HuH-7 (cell line): ENCODE results near the gene PLXNA2.

Experiments used
- DNase-seq: peaks from one replicate; pipeline ENCODE4 v3.0.0; 2011; ENCODE audit warnings: low spot score

PLXNA2 gene

DNA sequence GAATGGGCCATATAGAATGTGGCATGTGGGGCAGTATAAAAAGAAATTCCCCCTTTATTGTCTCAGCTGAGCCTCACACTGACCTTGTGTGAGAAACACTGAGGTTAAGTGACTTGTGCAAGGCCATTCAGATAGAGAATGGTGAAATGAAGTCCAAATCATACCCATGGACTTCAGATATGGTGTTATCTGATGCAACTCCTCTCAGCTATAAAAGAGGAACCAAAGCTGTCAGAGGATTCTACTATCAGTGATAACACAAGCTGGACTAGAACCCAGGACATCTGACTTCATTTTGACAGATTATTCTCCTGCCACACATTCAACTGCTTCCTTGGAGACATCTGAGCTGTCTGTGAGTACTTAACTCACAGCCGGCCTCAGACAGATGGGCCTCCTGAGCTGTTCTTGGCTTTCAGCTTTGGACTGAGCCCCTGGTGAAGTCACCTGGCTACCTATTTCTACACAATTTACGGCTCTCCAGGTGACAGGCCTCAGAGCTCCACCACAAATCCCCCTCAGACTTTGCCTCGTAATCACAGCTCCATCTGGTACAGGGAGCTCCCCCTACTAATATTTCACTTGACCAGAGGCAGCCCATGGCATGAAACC, 104.6 kb downstream of the PLXNA2 start:
- DNase-seq, result no peak

DNA sequence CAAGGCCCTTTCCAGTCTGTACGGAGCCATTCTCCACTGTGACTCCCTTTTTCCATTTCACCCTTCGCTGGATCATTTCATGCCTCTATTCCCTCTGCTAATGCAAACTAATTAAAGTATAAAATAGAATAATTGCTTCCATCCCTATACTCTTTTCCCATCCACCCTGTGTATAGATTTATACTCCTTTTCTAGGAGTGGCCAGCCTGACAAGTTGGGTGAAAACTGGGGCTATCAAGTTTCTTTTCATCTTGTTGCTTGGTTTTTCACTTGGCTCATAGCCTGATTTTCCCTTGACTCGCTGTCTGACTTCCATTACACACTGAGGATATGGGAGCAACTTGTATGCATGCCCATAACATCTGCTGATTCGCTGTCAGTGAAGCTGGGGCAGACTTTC, 107.0 kb downstream of the PLXNA2 start:
- DNase-seq, result no peak

DNA sequence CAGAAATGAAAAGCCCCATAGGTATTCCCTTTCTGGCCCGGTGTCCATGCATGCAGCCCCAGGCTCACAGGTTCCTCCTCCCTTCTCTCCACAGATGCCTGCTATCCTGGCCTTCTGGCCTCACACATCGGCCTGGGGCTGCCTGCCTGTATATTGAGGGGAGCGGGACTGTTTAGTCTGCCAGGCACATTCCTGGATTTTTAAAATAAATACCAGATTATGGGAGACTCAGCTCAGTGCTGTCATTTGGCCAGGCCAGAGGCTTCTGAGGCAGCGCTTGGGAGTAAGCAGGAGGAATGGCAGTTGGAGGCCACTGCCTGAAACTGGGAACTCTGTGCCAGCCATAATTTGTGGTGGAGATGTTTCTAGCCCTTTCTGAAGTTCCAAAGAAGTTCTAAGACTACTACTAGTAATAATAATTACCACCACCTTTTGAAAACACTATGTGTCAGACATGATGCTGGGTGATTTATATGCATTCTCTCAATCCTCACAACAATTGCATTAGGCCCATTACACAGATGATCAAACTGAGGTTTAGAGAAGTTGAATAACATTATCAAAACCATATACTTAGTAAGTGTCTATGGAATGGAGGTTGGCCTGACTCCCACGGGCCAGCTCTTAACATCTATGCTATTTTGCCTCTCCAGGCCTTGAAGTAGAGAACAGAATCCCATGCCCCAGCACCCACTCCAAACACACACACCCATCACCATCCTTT, 107.6 kb downstream of the PLXNA2 start:
- DNase-seq, result no peak

DNA sequence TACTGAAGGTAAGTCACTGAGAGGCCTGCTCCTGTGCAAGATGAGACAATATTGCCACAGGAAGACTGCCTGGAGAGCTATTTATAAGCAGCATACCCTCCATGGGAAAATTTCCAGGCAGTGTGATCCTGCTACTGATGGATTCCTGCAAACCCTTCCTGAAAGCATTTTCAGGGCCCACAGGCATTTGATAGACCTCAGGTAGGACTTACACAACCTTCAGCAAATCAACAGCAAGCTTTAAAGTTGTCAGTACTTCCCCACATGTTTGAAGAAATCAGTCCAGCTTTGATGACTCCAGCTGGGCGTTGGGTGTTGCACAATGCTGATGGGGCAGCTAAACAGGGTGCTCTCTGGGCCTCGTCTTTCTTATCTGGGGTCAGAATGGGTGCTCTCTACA, 108.8 kb downstream of the PLXNA2 start:
- no peak for DNase-seq

DNA sequence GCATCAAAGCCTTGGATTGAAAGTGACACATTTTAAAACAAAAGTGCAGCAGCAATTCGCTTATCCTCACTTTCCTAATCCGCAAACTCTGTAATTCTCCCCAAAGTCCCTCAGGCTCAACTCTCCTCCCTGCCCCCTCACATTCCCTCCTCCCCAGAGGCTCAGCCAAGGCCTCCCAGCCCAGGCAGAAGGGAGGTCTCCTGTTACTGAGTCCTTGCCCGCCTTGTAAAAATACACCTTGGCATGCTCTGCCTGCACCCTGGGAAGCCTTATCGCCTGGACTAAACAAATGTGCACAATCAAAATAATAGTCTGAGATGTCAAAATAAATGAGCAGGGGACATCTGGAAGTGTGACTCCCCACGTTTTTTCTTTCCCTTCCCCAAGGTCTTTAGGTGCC, 109.7 kb downstream of the PLXNA2 start:
- no peak for DNase-seq

DNA sequence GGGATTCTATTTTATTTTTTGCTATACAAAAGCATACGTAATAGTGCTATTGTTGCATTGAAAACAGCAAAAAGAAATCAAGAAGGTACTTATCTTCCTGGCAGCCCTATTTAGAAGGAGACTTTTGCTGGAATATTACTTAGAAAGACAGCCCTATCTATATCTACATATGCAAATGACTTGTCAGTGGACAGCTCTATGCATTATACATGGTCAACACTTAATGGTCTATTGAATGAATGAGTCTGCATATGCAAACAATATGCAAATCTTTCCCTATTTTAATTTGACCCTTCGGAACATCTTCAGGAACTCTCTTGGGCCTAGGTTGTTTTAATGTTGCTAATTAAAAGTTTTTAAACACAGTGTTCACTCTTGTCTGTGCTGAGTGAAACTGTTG, 110.8 kb downstream of the PLXNA2 start:
- DNase-seq, result no peak

DNA sequence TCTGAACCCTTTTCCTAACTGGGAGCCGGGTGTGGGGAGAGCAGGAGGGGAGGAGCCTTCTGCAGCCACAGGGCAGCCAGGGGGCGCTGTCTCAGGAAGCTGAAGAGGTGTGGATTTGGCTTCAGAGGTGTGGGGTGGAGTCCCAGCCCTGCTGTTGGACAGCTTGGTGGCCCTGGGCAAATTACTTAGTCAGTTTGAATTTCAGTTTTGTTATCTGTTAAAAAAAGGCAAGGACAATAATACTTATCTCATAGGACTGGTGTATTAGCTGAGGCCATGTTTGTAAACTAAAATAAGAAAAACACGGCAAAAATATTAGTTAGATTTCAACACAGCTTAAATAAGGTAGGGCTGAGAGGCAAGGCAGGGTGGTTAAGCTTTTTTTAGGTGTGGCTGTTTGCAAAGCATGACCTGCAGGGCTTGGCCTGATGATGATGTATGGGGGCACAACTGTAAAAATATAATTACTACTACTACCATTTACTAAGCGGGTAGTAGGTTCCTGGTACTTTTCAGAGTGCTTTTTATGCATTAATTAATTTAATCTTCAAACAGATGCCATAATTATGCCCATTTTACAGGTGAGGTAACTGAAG, 111.8 kb downstream of the PLXNA2 start:
- peak; percentile 82 for DNase-seq

DNA sequence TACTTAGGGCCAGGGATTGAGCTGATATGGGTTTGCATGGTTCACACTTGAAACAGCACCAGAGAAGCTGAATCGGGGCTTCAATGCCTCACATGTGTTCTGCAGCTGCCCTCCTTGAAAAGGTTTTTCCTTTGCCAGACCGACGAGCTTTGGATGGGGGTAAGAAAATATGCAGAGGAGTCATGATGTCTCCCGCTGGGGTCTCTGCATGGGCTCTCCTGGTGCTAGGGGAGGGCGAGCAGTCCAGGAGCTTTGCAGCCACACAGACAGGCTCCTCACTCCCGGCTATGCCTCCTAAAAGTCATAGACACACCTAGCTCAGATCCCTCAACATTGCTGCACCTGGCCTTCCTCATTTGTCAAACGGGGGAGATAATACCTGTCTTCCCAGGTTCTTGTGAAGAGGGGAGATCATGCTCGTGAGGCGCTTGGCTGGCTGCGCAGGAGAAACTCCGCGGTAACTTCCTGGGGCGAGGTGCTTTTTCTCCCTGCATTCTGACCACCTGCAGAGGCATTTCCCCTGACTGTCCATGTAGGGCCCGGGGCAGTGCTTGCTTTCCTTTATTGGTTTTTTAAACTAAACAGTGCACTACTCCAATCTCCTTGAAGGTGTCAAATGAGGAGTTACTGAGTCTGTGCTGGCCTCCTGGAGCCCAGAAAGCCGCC, 112.4 kb downstream of the PLXNA2 start:
- DNase-seq, result no peak

DNA sequence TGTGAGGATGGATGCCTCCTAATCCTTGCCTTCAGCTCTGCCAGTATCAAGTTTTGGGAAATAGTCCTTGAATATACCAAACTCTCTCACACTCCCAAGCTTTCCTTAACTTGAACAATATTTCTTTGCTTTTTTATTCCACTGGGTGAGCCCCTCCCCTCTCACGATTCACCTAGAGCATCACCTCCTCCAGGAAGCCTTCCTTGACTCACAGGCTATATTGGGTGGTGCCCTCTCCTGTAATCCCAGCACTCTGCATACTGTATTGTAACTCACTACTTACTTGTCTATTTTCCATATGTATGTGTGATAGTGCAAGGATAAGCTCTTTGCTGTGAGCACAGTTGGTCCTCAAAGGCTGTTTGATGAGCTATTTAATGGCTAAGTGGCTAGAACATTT, 114.7 kb downstream of the PLXNA2 start:
- DNase-seq, result no peak

DNA sequence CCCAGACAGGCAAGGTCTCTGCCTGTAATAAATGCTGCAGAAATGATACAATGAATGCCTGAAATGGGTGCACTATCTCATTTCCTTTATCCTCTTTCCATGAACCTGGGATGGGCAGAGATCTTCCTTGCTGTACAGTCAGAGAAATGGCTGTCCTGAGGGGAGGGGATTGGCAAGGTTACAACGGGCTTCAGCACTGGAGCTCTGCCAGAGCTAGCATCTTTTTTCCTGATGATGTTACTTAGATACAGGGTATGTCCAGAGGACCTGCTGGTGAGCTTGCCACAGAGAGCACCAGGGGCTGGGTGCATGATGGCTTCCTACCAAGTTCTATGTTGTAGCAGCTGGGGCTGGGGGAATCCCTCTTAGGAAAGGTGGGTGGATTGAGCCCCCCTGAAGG, 115.1 kb downstream of the PLXNA2 start:
- no peak for DNase-seq

DNA sequence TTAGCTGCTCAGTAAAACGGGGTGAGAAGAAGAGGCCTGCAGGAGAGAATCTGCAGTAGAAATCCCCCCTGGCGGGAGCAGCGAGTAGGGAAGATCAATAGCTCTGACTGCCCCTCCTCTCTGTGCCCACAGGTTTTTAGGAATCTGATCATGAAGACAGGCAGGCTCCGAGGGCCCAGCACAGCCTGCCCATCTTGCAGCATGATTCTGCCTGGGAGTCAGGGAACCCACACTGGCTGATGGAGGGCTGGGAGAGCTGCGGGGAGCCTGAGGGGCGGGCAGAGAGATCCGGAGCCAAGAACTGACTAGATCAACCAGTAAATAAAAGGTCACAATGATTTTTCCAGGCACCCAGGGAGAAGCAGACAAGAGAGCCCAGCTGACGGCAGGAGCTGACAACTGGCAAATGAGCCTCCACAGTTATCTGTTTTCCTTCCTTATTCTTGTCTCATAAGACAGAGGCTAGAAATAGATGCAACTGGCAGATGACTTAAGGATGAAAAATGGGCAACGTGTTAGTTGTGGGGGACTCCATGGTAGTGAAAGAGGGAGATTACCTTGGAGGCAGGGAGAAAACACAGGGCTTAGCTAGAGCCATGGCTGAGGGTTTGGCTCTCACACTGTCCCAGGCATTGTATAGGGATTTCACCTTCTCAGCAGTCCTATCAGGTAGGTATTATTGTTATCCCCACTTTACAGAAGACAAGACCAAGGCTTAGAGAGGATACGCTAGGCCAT, 116.2 kb downstream of the PLXNA2 start:
- DNase-seq, result no peak

DNA sequence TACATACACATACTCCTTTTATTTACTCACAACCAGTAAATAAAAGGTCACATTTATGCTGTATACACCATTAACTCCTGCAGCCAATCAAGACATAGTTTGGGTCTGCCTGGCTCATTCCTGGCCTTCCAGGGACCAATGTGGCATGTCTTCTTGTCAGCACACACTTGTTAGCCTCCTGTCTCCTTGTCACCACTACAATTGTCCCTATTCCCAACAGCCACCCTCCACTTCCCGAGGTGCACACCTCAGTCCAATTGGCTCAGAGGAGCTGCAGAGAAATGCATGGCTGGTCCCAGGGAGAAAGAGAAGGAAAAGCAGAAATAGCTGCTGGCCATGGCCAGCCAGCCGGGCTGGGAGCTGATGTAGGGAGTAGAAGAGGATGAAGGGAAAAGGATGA, 116.9 kb downstream of the PLXNA2 start:
- no peak for DNase-seq

DNA sequence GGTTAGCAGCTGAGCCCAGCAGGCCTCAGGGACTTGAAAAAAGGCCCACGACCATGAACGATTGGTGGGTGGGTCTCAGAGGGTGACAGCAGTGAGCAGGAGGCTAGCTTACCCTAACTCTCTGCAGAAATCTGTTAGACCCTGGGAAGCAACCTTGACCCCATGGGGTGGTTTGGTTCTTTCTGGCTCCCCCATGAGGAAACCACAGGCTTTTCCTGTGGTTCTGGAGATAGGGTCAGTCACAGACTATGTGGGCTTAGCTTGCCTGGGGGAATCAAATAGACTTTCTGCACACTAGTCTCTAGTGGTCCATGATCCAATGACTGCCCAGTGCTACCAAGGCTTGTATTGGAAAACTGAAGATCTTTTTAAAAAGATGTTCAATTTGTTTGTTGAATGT, 118.1 kb downstream of the PLXNA2 start:
- DNase-seq, result no peak

DNA sequence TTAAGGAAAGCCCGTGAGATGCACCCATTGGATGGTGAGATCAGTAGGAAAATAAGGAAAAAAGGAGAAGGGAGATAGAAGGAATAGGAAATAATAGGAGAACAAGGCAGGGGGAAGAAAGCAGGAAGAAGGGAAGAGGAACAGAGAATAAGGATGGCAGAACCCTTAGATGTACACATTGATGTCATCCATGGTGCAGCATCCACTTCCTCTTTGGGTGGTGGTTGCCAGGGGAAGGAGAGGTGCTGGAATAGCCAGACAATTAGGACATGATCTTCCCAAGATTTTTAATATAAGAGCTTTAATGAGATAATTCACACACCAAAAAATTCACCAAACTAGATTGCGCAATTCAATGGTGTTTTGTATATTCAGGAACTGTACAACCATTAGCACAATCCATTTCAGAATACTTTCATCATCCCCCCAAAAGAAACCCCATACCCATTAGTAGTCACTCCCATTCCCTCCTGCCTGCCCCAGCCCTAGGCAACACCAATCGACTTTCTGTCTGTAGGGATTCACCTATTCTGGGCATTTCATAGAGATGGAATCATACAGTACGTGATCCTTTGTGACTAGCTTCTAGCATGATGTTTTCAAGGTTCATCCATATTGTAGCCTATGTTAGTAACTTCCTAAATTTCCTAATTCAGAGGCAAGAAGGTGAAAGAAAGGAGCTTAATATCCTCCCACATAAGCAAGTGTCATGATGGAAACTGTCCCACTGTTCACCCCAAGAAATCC, 121.4 kb downstream of the PLXNA2 start:
- DNase-seq, result no peak

DNA sequence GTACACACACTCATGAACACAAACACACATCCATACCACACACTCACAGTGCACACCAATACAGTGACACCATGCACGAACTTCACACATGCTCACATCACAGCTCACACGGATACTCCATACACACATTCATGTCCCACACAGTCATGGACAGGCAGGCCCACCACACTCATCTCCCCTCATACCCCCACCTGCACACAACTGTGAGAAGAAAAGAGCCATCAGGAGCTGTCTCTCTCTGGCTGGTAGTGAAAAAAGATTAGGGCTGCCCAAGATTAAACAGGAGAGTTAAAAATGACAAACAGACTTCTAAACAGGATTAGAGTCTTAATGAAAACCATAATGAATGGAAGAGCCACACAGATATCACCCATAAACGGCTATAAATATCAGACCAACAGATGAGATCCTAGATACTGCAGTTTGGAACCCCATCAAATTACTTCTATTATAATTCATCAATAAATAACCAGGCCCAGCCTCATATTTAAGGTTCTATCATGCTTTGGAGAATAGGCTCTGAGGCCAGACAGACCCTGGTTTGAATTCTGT, 122.3 kb downstream of the PLXNA2 start:
- no peak for DNase-seq

DNA sequence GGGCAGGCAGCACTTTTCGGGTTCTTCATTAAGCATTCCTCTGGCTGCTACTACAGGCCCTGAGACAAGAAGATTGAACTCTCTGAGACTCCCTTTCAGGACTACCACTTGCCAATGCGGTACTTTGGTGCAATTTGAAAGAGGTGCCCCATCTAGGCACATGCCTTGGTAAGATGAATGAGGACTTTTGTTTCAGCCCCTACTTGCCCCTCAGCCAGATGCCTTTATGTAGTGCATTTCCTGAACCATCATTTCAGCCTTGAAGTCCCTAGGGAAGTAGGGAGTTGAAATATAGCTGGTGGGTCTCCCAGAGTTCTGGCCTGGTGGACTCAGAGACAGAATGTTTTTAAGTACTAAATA, 123.8 kb downstream of the PLXNA2 start:
- DNase-seq, result no peak

DNA sequence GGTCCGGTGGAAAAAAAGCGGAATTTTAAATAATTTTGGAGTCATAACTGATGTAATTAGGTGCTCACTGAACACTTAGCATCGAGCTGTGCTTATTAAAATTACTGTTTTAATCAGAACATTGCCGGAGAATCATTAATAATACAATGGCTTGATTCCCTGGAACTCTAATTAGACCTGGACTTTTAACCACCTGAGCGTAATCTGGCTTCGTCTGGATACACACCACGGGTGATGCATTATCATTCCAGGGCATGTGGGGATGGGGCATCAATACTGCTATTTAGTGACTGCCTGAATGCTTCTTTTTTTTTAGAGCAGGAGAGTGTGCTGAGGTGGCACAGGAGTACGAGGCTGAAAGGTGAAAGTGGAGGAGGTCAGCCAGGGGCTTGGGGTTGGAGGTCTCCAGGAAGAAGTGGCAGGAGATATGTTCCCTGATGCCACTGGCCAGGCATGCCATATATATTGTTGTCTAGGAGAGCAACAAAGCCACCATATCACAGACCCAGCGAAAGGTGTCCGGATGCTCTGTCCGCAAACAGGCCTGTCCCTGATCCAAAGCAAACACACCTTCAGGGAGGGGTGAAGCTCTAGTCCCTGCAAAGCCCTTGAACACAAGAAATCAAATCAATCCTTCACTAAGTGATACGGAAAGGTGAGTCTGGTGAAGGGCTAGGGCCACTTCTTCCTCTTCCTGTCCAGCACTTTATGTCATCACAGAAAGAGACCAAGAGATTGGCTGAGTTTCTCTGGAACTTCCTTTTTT, 125.2 kb downstream of the PLXNA2 start:
- DNase-seq, result no peak

DNA sequence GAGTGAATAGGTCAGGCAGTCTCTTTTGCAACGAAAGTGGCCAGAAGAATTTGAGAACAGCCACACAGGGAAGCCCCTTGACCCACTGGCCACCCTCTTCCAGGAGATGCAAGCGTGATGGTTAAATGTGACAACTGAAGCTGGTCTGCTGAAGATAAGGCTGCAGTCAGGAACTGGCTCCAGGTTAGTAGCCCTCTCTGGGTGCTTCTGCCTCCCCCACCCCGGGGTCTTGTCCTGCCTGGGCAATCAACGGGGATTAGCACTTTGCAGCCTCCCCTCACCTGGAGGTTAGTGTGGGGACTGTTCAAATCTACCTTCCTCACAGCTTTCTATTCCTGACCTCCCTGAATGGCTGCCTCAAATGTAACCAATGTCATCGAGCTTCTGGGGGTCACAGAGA, 125.9 kb downstream of the PLXNA2 start:
- no peak for DNase-seq

DNA sequence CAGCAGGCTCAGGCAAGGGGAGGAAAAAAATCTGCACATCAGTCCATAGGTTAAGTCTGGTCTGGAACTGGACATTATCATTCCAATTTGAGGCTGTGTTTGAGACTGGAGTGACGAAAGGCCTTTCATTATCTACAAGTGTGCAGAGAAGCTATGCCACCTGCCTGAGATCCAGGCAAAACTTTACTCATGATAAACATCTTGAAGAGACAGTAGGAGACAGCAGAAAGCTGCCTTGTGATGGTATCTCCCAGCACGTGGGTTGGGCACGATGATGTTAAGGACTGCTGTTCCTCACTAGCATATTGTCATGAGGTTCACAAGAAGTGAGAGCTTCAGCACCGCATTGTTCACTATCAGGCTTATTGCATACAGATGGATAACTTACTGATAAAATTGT, 126.4 kb downstream of the PLXNA2 start:
- no peak for DNase-seq

DNA sequence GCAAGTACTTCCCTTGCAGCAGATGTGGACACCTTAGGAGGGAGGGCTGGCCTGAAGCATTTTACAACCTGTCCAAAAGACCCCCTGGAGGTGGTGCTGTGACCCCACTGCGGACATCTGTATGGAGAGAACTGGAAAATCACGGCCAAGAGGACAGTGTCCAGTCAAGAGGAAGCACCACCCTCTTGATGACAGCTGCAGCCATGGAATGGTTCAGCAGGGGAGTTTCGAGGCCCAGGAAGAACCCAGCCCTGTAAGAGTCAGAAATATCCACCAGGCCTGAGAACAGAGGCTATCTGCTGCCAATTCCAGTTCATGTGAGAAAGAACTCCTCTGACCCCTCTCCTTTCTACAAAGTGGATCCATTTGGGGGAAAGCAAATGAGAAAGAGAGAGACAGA, 126.8 kb downstream of the PLXNA2 start:
- no peak for DNase-seq
